NCI-H1092 (cell line): ENCODE results near the gene ABT1.

Experiments used
- DNase-seq: peaks from one replicate; lab custom pipeline; 2025; lab: John Stamatoyannopoulos, UW

The ABT1 gene

DNA sequence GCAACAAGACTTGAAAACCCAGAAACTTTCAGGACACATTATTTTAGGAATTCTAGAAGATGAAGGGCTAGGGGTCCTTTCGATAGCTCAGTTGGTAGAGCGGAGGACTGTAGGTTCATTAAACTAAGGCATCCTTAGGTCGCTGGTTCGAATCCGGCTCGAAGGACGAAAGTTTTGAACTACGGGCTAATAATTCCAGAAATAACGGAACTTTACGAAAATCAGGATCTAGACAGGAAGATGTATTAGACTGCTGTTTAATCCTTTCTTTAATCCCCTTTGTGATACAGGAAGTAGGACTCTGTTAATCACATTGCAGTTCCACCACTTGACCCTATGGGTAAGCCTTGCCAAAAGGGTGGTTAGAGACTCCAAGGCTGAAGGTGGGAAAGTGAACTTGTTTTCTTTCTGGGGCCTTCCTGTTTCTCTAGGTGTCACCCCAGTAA, 21.2 kb upstream of the ABT1 start:
- no peak for DNase-seq

DNA sequence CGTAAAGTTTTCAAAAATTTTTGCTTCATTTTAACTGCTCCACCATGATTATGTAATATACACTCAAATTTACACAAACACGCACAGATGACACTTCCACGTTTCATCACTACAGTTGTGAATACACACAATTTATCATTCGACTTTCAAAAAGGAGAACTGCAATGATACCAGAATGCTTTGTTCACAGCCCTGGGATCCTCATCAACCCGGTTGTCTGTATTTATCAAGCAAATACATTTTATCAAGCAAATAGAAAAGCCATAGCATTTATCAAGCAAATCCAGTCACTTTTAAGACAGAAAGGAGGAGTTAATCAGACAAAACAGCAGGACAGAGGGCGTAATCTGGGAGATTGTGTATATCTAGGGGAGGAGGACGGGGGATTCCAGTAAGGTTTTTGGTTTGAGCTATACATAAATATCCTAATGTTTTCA, 20.3 kb upstream of the ABT1 start:
- no peak for DNase-seq

DNA sequence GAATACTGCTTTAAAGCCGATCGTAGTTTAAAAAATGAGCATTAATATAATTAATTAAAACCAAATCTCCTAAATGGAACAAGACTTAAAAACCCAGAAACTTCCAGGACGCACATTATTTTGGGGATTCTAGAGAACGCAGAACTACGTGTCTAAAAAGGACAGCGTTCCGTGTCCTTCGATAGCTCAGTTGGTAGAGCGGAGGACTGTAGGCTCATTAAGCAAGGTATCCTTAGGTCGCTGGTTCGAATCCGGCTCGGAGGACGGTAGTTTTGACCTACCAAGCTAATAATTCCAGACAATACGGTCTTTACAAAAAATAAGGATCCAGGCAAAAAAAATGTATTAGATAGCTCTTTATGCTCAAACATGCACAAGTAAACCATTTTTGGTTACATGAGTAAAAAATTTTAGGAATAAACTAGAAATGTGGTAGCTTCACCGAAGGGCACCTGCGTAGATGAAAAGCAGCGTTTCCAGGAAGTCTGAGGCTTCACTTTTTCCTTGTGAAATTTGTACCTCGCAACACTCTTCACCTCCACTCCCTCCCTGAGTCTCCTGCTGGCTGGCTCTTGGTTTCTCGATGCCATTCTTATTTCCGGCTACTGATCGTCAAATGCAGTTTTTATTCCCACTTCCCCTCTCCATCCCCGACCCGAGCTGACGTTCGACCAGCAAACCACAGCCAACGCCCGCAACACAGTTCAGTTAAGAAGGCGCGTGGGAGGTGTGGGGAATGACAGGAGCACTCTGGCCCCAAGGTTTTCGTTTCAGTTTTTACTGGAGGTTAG, 19.6 kb upstream of the ABT1 start:
- no peak for DNase-seq

DNA sequence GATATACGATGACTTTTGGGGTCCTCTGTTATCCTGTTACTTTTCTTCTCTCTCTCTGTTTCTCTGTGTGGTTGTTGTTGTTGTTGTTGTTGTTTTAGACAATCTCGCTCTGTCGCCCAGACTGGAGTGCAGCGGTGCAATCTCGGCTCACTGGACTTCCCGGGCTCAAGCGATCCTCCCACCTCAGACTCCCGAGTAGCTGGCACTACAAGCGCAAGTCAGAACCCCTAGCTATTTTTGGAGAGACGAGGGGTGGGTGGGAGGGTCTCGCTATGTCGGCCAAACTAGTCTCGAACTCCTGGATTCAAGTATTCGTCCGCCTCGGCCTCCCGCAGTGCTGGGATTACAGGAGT, 19.1 kb upstream of the ABT1 start:
- no peak for DNase-seq

DNA sequence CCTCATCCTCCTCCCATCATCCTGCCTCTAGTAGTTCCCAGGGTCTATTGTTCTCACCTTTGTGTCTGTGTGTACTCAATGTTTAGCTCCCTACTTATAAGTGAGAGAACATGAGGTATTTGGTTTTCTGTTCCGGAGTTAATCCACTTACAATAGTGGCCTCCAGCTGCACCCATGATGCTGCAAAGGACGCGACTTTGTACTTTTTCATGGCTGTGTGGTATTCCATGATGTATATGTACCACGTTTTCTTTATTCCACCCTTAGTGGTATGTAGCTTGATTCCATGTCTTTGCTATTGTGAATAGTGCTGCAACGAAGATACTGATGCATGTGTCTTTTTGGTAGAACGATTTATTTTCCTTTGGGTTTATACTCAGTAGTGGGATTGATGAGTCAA, 18.5 kb upstream of the ABT1 start:
- DNase-seq, result no peak

DNA sequence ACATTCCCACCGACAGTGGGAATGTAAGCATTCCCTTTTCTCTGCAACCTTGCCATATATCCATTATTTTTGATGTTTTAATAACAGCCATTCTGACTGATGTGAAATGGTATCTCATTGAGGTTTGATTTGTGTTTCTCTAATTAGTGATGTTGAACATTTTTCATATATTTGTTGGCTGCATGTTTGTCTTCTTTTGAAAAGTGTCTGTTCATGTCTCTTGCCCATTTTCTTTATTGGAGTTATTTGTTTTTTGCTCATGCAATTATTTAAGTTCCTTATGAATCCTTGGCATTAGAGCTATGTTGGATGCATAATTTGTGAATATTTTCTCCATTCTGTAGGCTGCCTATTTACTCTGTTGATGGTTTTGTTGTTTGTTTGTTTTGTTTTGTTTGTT, 18.0 kb upstream of the ABT1 start:
- DNase-seq, result no peak

DNA sequence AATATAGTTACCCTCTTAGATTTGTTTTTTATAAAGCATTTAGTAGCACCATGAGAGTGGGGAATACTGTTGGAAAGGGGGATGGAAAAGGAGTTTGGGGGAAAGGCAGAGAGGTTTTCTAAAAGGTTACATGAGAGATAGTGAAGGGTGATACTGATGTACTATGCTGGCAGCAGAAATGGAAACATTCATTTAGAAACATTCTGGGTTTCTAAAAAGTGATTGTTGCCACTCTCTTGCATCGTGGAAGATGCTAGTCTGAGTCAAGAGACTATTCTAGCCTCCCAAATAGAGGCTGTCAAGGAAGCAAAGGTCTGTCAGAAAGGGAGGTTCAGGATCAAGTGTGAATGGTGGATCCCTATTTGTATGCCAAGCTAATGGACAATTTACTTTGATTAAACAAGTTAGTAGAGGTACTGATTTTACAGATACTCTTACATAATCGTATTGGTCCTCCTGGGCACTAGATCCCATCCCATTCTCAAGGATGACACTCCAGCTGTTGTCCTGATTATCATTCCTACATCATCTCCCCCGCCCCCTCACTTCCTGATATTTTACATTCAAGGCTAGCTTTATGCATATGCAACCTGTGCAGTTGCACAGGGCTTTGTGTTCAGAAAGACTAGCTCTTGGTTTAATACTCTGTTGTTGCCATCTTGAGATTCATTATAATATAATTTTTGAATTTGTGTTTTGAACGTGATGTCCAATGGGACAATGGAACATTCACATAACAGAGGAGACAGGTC, 15.4 kb upstream of the ABT1 start:
- no peak for DNase-seq

DNA sequence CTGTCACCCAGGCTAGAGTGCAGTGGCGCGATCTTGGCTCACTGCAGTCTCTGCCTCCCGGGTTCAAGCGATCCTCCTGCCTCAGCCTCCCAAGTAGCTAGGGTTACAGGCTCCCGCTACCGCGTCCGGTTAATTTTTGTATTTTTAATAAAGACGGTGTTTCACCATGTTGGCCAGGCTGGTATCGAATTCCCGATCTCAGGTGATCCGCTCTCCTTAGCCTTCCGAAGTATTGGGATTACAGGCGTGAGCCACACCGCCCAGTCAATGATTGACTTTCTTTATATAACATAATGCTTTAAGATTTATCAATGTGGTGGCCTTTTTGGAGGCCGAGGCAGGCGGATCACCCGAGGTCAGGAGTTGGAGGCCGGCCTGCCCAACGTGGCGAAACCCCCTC, 7.8 kb upstream of the ABT1 start:
- no peak for DNase-seq

DNA sequence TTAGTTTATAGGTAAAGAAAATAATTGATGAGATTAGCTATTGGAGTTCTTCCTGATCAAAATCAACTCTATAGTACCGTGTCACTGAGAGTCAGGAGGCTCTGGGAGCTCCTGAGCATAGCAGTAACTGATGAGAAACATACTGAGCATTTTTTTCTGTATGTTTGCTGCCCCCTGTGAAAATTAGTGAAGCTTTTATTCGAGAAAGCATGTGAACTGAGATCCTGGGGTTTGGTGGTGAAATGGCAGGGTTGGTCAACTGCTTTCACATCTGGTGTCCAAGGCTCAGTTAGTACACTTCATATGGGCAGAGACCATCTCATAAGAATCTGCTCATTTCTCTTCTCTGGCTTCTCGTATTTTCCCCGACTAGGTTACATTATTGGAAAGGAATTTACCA, 4.1 kb upstream of the ABT1 start:
- DNase-seq, result no peak

DNA sequence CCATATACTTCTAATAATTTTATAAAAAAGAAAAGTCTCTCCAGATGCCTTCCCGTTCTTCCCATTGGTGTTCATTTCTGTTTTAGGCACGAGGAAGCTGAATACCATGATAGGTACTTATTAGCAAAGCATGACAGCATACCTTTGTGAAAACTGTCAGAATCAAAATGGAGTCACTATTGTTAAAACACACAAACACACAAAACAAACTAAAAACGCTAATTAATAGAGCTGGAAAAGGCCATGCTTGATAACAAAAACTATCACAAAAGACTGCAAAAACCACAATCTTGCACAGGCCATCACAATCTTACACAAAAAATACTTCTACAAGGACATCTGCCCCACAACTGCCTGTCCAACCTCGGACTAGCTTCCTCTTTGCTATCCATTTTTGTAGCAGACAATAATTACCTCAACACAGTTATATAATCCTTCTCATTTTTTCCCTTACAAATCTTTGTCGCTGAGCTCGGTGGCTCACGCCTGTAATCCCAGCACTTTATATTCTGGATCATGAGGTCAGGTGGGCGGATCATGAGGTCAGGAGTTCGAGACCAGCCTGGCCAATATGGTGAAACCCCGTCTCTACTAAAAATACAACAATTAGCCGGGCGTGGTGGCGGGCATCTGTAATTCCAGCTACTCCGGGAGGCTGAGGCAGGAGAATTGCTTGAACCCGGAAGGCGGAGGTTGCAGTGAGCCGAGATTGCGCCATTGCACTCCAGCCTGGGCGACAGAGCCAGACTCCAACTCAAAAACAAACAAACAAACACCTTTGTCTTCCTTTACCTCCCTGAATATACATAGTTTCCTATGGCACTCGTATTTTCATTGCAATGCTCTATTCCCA, 3.2 kb upstream of the ABT1 start:
- no peak for DNase-seq

DNA sequence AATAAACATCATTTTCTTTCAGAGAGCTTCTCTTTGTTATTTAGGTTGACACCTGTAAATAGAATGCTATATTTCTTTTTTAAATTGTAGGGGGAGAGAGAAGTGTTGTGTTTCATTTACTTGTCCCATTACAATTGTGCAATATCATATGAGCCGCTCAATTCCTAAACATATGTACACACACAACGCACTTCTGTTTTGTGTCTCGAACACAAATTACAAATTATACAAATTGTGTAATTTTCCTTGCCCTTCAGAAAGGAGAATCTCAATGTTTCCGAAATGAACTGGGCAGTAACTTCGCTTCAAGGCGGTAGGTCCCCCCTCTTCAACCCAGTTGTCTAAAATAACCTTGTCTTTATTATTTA, 2.6 kb upstream of the ABT1 start:
- no peak for DNase-seq

DNA sequence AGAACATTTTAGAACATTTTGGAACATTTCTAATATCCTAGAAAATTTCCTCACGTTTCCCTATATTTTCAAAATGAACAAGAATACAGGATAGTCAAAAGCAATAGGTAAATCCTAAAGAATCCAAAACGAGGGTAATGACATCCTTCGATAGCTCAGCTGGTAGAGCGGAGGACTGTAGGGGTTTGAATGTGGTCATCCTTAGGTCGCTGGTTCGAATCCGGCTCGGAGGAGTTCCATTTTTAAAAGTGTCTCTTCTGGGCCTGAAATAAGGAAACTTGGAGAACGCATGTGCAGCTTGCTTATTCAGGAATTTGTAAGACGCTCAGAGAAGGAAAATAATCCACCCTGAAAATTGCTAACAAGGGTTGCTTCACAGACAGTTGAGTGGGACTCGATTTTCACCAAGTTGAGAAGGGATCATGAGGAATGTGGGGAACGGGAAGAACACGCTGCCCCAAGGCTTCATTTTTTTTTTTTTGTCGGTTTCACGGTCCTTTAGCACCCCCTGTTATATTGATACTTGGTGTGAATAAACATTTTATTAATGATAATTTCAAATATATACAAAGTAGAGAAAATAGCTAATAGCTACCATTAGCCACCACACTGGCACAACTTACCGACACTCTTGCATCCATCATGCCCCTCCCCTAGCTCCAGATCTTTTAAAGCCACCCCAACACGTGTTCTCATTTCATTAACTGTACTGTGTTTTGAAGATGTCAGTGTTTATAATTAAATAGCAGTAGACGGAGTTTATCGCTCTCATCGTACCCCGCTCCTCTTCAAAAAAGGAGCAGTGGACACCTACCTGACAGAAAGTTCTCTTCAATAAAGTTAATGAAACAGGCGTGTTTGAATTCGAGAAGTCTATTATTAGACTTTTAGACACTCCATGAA, 1.8 kb upstream of the ABT1 start:
- DNase-seq, result no peak

DNA sequence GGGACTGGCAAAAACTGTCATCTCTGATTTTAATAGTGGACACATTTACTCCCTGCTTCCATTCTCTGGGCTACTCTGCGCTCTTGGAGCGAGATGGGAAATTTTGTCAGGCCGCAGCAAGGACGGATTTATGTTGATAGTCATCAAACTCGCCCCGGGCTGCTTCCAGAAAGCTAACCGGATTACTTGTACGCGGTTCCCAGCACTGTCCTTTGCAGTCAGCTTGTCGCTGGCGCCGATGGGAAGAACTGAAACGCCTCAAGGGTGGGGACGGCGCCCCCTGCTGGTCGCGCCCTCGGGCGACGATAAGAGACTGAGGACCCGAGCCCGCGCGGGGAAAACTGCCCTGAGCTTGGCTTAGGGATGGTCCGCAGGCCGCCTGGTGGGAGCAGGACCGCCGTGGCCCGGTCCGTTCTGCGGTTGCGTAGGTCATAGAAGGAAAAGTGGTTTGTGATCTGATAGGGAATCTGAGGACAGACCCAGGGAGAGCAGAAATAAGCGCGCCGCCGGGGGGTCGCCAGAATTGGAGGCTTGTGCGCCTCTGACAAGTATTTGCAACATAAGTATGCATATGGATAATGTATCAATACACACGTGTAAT, 984 bp upstream of the ABT1 start:
- DNase-seq, result peak; percentile 73

DNA sequence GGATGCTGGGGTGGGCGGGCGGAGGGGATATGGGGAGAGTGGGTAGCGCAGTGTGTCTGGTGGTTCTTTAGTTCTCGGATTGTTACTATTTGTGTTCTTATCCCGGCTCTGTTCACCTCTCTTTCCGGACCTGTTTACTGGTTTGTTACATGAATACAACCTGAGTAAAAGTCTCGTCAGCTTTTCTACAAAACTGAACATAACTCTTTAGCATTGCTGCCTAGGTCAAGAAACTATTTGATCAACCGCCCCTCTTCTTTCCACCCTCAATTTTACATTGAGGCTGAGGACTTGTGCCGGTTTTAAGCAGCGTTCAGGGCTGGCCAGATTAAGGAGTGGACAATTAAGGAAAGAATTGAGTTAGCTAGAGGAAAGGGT, 625 bp downstream of the ABT1 start:
- no peak for DNase-seq

DNA sequence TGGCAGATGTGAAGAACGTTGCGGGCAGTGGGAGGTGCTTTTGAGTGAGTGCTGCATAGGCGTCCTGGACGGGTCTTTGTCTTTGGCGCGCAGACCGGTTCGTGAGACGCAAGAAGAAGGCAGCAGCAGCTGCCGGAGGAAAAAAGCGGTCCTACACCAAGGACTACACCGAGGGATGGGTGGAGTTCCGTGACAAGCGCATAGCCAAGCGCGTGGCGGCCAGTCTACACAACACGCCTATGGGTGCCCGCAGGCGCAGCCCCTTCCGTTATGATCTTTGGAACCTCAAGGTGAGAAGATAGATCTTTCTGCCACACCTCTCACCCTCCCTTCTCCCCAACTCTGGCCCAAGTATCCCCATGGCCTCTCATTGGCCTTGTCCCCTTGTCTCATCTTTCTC, 1.1 kb downstream of the ABT1 start:
- DNase-seq, result no peak

DNA sequence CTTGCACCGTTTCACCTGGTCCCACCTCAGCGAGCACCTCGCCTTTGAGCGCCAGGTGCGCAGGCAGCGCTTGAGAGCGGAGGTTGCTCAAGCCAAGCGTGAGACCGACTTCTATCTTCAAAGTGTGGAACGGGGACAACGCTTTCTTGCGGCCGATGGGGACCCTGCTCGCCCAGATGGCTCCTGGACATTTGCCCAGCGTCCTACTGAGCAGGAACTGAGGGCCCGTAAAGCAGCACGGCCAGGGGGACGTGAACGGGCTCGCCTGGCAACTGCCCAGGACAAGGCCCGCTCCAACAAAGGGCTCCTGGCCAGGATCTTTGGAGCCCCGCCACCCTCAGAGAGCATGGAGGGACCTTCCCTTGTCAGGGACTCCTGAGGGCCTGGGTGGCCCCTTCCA, 1.5 kb downstream of the ABT1 start:
- DNase-seq, result no peak

DNA sequence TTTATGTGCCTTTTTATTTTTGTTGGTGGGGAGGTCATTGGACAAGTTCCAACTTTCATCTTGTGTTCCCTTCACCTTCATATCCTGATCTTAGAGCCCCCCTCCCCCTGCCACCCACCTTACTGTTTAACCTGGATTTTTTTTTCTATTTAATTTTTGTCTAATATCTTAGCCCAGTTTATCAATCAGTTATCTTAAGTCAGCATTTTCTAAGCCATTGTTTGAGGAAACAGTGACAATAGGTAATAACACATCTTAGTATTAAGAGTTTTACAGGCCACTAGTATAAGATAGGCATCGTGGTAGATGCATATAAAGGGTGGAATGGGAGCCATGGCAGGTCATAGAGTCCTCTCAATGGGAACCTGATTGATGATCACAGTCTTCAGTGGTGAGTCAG, 2.4 kb downstream of the ABT1 start:
- DNase-seq, result no peak

DNA sequence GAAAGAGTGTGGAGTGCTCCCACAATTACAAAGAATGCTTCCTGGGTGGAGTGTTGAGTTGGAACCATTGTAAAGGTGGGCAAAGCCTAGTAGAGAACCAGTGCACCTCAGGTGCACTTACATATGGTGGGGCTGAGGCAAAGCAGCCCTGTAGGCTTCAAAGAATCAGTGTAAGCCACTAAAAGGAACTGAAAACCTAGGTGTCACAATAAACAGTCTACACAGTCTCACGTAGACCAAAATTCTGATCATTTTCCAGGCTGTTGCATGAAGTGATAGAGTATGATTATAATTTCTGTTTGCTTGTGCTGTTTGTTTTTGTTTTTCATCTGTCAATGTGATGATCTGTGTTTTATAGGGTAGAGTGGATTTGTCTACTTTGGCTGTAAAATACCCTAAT, 2.8 kb downstream of the ABT1 start:
- no peak for DNase-seq

DNA sequence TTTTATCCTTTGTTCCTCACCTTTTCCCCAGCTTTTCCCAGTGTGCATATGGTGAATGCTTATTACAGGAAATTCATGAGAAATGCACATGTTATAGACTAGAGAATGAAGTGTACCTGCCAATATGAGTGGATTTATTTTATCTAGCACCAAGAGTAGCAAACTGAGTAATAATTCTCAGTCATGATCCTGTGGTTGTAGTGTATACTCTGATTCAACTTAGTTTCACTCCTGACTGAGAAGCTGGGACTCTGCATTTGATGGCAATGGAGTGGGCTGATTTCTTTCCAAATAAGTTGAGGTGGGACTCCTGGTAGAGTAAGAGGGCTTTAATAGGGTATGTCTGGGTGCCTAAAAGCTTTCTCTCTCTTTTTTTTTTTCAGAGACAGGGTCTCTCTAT, 4.0 kb downstream of the ABT1 start:
- DNase-seq, result no peak

DNA sequence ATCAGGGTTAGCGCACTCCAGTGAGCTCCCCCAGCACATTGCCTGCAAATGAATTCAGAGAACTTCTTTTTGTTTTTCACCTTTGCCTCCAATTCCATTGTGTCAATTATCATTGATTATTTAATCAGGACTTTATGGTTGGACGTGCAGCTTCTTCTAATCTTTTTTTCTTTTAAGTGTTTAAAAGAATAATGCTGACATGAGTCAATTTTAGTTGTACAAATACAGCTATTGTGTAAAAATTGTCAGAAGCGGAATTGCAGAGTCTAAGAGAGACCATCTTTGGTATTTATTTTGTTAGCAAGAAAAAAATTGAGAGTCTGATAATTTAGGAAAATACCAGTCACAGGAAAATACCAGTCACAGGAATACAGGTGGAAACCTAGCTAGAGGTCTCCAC, 5.5 kb downstream of the ABT1 start:
- DNase-seq, result no peak

DNA sequence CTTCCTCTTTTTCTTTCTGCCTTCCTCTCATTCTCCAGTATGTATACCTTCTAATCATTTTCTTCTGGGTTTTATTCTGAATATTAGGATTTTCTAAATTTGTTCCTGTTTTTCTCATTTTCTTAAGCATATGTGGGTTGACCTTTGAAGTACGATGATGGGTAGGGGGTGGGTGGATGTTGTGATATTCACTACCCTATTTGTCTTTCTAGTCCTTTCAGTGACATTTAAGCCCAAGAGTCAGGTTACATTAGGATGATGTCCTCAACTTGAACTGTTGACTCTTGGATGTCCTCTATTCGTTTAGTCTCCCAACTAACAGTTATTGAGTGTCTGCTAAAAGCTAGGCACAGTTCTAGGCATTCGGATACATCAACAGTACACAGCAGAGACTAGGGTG, 7.3 kb downstream of the ABT1 start:
- DNase-seq, result no peak

DNA sequence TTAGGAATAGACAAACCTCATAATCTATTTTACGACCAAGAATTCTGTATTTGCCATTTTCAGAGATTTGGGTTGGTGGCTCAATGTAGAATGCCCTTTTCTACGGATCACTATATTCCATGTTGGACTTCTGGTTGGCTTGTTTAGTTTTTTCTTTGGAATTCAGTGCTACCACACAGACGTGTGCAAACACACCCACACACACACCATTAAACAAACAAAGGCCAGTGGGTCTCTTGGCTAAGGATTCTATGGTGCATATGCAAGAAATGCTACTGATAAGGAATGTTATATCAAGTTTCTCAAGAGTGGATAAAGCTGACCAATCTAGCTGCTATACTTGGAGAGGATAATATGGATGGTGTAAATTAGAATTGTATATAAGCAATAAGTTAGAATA, 8.0 kb downstream of the ABT1 start:
- no peak for DNase-seq
